ENCODE data around the gene RASGRP1.
"Not testable (repeated sequence)": the region's sequence is repeated elsewhere in the genome, so short reads cannot be mapped to it uniquely, and the experiment has no call there.

Gene RASGRP1

GRCh38 chr15:38564557-38565286 is at the start of gene RASGRP1:
TSS of gene RASGRP1 (minus strand) at chr15:38564814. CDS start at chr15:38564628, 186 bp downstream.
- DNase-seq: no peak

GRCh38 chr15:38613085-38613484 is 48.5 kb upstream of the RASGRP1 start:
- no peak for DNase-seq

- no peak for DNase-seq
Measured at GRCh38 chr15:38612159-38612863, 47.7 kb upstream of the RASGRP1 start.

GRCh38 chr15:38611228-38611627 is 46.6 kb upstream of the RASGRP1 start:
- no peak for DNase-seq

- DNase-seq: no peak
Measured at GRCh38 chr15:38610748-38611147, 46.1 kb upstream of the RASGRP1 start.

GRCh38 chr15:38609097-38609738 is 44.6 kb upstream of the RASGRP1 start:
- DNase-seq: no peak

GRCh38 chr15:38608682-38609081 is 44.1 kb upstream of the RASGRP1 start:
- no peak for DNase-seq

GRCh38 chr15:38605744-38606143 is 41.1 kb upstream of the RASGRP1 start:
- no peak for DNase-seq

GRCh38 chr15:38603672-38604071 is 39.1 kb upstream of the RASGRP1 start:
- DNase-seq: no peak

- DNase-seq: no peak
Measured at GRCh38 chr15:38602910-38603670, 38.5 kb upstream of the RASGRP1 start.

GRCh38 chr15:38600236-38600635 is 35.6 kb upstream of the RASGRP1 start:
- no peak for DNase-seq

GRCh38 chr15:38598749-38599148 is 34.1 kb upstream of the RASGRP1 start:
- DNase-seq: no peak

- no peak for DNase-seq
Measured at GRCh38 chr15:38597219-38597800, 32.7 kb upstream of the RASGRP1 start.

- no peak for DNase-seq
Measured at GRCh38 chr15:38593524-38593923, 28.9 kb upstream of the RASGRP1 start.

- DNase-seq: no peak
Measured at GRCh38 chr15:38589502-38589901, 24.9 kb upstream of the RASGRP1 start.

GRCh38 chr15:38588672-38589071 is 24.1 kb upstream of the RASGRP1 start:
- DNase-seq: no peak

GRCh38 chr15:38587214-38587613 is 22.6 kb upstream of the RASGRP1 start:
- no peak for DNase-seq

- DNase-seq: not testable (repeated sequence)
Measured at GRCh38 chr15:38586005-38586404, 21.4 kb upstream of the RASGRP1 start.

- DNase-seq: no peak
Measured at GRCh38 chr15:38578626-38579025, 14.0 kb upstream of the RASGRP1 start.

GRCh38 chr15:38577424-38577987 is 12.9 kb upstream of the RASGRP1 start:
- no peak for DNase-seq

GRCh38 chr15:38576837-38577236 is 12.2 kb upstream of the RASGRP1 start:
- DNase-seq: no peak

GRCh38 chr15:38576261-38576660 is 11.6 kb upstream of the RASGRP1 start:
- no peak for DNase-seq
